GM18520 (cell line): Measurements from ENCODE around the gene BET1L.
A peak's percentile ranks its signal among the peaks of the same experiment; 100 is the strongest.
"Not testable (repeated sequence)": the region's sequence is repeated elsewhere in the genome, so short reads cannot be mapped to it uniquely, and the experiment has no call there.

Source experiments
- ATAC-seq: cut with Tn5 transposase; IDR thresholded peaks from one replicate; pipeline ENCODE4 v1.9.1; 2021; ENCODE audit not compliant: unreplicated experiment

BET1L gene

DNA sequence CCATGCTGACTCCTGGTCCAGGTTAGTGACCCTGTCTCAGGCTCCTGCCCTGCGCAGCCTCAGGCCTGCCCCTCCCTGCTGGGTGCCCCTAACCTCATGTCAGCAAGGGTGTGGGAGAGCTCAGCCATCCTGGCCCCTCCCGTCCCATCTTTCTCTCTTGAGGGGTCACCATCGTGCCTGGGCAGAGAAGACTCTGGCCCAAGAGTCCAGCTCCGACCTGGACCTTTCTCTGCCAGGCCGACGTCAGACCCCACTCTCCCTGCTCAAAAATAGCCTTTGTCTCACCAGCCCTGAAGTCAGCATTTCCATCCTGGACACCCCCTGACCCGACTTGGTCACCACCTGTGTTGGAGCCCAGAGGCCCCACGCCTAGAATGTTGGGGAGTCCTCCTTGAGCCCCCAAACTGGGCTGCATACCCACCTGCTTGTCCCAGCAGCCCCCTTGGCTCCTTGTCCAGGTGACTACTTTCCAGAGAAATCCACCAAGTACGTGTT is 9.4 kb downstream of the BET1L start:
- no peak for ATAC-seq

DNA sequence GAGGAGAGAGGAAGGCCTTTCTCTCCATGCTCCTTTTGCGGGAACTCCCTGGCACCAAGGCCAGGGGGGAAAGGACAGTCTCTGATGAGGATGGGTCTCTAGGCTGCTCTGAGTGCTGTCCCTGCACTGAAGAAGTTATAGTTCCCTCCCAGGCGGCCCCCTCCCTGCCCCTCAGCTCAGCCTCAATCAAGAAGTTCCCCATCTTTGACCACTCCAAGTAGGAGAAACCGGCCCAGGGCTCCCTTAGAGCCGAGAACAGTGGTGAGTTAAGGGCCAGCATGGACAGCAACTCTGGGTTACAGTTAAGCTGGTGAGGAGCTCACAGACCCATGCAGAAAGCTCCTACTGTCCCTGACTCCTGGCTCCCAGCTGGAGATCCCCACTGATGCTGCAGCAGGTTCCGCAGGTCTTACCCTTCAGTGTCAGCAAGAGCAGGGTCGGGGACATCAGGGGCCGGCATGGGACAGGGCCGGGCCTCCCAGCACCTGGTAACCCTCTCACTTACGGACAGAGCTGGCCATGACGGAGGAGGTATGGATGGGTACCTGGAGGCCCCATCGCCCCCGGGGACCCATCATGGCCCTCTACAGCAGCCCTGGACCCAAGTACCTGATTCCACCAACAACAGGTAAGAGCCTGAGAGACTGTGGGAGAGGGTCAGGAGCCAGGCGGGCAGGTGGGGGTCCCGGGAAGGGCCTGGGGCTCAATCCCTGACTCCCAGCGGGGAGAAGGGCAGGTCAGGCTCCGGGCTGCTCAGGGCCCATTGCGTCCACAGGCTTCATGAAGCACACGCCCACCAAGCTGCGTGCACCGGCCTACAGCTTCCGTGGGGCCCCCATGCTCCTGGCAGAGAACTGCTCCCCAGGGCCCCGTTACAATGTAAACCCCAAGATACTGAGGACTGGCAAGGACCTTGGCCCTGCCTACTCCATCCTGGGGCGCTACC is 10.1 kb downstream of the BET1L start:
- no peak for ATAC-seq

- not testable (repeated sequence) for ATAC-seq
Measured at GRCh38 chr11:193481-193880, 13.7 kb downstream of the BET1L start.

GRCh38 chr11:192674-193128 is 14.5 kb downstream of the BET1L start, which contains the start of gene SCGB1C1:
Gene SCGB1C1 (plus strand): TSS chr11:193078. CDS start chr11:193100, 22 bp downstream.
- ATAC-seq: not testable (repeated sequence)

DNA sequence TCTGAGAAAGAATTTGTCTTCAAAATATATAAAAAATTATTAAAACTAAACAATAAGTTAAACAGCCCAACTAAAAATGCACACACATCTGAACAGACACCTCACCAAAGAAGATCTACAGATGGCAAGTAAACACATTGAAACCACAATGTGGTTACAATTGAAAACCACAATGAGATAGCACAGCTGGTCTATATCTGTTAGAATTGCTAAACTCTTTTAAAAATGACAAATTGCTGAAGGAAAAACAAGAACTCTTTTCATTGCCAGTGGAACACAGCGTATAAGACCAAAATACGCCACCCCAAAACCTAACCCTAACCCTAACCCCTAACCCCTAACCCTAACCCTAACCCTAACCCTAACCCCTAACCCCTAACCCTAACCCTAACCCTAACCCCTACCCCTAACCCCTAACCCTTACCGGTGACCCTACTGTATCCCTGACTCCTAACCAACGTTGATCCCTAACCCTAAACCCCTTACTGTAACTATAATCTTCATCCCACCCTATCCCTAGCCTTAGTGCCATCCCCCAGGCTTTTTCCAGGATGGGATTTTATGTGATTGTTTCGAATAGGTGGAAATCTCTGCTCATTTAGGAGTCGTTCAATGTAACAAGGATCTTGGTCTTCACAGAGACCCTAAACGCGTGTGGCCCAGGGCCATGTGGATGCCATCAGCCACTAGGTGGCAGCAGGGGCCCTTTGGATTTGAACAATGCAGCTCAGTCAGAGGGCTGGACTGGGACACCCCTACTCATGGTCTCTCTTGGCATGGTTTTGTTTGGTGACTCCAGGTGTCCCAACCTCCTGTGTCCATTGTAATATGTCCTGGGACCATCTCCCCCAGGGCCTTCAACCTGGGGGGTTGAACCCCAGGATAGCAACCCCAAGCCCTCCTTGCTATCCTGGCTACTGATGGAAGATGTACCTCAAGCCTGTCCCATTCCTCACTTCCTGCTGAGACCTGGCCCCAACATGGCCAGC is 15.4 kb downstream of the BET1L start:
- not testable (repeated sequence) for ATAC-seq

DNA sequence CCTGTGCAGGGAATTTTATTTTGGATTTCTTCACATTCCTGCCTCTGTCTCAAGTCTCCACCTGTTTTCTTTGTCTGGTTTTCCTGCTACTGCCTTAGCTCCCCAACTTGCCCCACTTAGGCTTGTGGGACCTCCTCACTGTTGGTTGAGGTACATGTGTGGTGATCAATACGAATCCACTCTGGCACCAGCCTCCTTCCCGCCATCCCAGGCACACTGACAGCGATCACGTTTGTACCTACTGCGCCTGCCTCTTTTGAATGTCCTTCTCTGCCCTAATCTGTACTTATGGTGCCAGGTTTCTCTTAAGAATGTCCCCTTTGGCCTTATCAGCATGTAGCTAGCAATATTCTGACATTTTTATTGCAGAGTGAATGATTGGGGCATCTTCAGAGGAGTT is 16.7 kb downstream of the BET1L start:
- not testable (repeated sequence) for ATAC-seq

GRCh38 chr11:189843-190311 is 17.3 kb downstream of the BET1L start:
- ATAC-seq: peak; percentile 62

GRCh38 chr11:189200-189783 is 17.9 kb downstream of the BET1L start:
- ATAC-seq: peak; percentile 8

DNA sequence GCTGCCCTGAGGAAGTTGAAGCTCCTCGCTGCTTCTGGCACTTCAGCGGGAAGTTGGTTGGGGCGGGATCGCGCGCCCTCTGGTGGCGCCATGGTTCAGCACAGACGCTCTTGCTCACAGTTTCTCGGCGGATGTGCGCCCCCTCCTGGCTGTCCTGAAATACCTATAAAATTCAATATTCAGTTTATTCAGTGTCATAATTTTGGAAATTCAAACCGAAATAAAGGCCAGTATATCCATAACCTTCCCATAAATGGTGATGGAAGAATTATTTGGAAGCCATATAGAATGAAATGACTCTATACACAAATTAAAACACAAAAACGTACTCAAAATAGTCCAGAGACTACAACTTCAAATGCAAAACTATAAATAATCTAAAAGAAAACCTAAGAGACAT is 27.0 kb downstream of the BET1L start:
- not testable (repeated sequence) for ATAC-seq
